Stimulated activated CD8-positive, alpha-beta memory T cell treated with anti-CD3 and anti-CD28 coated beads, Interleukin-4, amount 100 ng/mL, for 1 hour (primary cell): Measurements from ENCODE around the gene C2CD3.

Source experiments
- DNase-seq, 2 donors: peaks; one replicate each; pipeline ENCODE4 v3.0.0-alpha.2; 2020; ENCODE audit warnings: low read depth in 2 of 2, low spot score in 1 of 2

C2CD3 gene, protein sequence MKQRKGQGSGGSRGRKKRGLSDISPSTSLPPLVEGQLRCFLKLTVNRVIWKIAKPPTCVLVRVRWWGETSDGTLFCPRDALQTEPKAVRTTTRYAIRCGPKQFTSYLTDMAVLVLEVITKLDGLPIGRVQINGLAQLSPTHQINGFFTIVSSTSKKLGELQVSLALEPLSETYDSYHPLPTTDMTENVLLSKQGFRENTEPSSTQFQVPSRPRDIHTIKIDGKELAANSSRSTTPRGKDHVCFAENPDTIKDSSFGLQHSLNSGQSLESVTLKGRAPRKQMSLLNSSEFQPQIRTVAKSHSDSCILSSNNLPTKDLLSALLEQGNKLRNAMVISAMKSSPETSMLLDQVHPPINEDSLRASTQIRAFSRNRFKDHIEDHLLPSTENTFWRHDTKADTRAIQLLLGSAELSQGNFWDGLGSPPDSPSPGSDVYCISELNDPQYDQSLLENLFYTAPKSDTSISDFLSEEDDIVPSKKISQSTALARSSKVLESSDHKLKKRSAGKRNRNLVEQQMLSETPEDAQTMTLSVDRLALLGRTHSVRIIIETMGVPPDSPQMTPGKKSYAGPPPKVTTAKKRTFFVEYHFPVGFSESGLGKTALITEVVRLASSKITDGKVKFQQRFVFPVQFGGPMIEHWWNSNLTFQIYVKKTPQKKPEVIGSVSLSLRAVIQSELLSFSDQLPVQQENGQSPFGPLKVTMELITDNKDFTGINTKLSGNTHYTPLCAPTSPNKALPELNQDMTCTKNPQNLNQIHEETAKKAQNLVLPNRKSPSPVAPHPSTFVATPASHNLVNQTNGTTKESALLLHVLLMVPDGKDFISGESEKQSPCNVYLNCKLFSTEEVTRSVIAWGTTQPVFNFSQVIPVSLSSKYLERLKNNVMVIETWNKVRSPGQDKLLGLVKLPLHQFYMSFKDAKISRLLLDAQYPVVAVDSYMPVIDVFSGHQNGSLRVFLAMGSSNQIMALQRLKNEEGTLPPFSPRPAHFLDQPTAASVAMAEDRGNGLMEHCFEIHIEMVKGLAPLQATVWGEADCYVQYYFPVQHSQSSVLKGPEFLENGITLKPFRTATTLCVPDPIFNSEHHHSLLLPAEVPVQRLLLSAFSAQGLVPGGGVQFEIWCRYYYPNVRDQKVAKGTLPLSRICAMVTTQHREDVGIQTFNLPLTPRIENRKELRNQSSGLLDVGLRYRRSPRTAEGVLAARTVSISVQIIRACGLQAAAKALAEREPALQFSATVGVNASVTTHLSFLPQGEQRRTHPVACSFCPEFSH (N-terminal part only)

DNA sequence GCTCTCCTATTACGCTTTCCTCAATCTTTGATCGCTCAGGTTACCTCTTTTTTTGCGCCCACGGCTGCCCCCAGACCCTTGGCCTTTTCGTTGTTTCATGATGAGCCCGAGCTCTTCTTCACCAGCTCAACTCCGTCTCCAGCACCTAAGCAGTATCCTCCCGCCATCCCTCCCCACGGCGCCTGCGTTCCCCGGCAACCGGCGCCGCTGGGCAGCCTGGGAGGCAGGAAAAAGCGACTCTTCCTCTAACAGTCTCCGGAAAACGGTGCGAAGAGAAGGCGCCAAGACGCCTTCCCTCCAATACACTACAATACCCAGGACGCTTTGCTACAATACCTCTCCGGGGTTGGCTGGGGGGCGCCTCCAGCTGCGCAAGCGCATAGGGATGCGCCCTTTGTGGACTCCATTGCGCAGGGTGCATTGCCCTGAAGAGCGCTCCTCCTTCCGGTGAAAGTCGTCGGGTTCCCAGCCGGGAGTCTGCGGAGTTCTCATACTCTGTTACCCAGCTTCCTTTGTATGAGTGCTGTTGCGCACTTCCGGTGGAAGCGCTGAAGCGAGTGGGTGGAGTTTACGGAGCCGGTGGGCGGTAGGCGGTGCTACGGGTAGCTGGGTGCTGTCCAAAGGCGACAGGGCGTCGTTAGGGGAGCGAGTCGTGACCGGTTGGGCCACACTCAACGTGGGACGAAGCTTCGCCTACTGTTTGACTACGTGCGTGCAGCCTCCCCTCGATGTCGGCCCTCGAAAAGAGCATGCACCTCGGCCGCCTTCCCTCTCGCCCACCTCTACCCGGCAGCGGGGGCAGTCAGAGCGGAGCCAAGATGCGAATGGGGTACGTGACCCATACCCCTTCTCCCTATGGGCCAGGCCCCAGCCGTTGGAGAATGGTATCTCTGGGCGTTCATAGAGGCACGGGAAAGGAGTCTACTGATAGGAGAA is at the start of gene C2CD3, which contains the start of gene PPME1:
Gene C2CD3, minus strand, starts transcription at position 309 of the 936 bp plus-strand sequence. Its CDS starts 210 bp downstream, at position 99.
Gene PPME1, plus strand, starts transcription at position 596 of the 936 bp plus-strand sequence. Its CDS starts 133 bp downstream, at position 729.
- peak; percentile 89 to 95 for DNase-seq

DNA sequence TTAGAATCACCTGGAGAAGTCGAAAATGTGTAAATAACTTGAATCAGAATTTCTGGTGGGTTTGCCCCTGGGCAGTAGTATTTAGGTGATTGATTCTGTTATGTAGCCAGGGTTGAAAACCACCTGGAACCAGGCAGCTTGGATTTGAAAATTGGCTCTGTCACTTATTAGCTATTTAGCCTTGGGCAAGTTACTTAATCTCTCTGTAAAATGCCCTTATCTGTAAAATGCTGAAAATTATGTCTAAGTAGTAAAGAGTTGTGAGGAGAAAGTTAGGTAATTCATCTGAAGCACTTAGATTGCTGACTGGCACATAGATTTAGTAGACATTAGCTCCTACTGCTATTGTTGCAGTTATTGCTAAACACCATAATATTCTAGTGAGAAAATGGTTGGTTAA is 49.6 kb upstream of the C2CD3 start:
- no peak for DNase-seq

DNA sequence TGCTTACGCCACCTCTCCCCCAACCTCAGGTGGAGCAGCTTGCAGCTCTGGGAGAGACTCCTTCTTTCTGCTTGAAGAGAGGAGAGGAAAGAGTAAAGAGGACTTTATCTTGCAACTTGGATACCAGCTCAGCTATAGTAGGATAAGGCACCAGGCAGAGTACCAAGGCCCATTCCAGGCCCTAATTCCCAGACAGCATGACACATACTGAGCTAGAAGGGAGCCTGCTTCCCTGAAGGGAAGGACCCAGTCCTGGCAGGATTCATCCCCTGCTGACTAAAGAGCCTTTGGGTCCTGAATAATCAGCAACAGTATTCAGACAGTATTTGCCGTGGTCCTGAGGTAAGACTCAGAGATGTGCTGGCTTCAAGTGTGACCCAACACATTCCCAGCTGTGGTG is 41.7 kb upstream of the C2CD3 start:
- no peak for DNase-seq

DNA sequence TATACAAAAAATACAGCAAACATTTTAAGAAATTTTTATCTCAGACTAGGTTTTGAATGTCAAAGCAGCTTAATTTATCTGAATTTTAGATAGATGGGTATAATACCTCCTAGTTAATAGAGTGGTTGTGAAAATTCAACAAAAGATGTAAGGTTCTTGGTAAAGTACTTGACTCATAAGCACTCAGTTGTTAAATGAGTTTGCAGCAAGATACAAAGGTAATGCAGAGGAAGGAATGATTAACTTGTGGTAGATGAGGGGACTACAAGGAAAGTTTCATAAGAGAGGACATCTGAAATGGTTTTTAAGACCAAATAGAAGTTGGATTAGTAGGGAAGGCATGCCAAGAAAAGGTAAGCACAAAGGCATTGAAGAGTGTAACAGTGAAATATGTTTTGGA is 37.7 kb upstream of the C2CD3 start:
- DNase-seq: no peak

DNA sequence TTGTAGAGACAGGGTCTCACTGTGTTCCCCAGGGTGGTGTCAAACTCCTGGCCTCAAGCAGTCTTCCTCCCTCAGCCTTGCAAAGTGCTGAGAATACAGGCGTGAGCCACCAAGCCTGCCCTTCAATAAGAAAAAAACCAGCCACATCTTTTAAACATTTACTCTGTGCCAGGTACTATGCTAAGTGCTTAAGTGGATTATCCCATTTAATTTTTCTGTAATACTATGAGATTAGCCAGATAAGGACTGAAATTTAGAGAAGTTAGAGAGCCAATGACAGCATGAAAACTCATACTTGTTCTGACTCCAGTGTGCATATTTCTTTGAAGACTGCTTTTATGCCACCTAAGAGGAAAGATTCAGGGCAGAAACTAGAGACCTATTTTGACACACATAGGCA is 35.9 kb upstream of the C2CD3 start:
- no peak for DNase-seq

DNA sequence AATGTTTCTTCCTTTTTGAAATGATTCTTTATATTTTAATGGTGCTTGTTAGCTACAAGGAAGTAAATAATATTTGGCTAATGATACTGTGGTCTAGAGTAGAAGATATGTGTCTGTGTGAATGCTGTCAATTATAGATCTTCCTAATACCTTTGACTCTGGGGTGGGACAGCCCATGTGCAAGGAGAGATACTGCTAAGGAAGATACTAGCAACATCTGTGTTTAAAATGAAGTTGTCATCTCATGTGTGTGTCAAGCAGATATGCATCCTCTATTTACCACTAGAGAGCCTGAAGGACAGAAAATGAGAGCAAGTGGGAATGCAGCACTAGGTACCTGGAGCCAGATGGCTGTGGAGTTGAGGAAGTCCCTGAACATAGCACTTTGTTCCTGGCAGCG is 34.4 kb upstream of the C2CD3 start:
- DNase-seq: no peak

DNA sequence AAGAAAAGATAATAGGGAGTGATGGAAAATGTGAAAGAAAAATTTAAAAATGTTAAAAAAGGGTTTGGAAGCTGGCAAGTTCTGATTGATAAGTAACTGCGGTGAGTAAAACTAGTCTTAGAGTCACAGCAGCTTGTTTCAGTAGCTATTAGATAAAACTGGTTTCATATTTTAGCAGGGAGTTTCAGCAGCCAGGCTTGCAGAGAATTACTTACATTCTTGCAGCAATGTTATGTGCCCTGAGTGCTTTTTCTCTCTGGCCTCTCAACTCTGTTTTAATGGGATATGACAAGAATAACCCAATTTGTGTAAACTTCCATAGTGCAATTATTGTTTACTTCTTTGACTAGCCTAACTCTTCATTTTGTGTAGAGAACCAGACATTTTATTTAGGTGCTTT is 33.9 kb upstream of the C2CD3 start:
- DNase-seq: no peak

DNA sequence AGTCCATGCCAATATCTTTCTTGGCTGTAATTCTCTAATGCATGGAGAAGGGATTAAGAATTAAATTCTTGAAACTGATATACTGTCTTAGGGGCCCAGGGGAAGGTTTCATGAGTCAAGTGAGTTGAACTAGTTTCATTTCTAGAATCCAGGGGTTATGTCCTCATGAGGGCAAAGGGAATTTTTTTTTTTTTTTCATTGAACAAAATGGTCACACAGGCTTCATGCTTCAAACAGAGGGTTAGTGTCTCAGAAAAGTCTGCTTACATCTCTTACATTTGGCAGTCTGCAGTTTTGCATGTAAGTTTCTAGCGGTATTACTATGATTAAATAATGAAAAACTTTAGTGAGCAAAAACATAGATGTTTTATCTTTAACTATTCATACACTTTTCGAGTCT is 33.2 kb upstream of the C2CD3 start:
- no peak for DNase-seq

DNA sequence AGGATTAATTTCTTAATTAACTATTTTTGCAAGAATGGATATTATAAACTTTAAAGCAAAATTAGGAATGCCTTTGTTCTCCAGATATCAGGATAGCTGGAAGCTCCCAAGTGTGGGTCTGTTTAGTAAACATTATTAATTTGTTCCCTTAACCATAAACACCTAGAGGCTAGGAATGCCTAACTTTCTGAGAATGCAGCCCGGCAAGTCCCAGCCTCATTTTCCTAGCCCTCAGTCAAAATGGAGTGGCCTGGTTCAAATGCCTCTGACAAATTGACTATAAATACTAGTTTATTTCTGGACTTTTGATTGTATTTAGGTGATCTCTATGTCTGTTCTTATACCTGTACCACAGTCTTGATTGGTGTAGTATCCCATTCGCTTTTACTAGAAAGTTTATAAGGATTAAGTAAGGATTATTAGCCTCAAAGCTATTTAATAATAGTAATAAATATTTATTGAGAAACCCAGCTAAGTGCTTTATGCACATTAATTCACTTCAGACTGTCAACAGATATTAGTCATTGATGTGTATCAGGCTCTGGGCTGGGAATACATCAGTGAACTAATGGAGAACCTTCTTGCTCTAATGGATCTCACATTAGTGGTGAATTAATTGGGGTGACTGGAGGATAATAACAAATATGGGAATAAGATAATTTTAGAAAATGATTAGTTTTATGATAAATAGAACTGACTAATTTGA is 26.1 kb upstream of the C2CD3 start:
- no peak for DNase-seq

DNA sequence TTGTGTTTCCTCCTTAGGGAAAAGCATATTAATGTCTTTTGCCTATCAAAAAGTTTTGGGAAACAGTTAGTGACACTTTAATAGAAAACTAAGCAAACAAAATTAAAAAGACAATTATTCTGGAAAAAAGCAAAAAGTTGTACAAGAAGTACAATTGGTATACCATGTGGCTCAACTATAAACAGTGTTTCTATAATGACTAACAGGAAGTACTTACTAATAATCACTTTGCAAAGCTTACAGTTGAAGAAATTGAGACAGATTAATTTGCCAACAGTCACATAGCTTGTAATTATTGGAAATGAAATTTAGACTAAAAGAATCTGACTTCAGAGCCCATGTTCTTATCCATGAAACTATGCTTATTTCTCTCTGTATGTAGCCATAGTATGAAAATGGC is 25.0 kb upstream of the C2CD3 start:
- DNase-seq: no peak

DNA sequence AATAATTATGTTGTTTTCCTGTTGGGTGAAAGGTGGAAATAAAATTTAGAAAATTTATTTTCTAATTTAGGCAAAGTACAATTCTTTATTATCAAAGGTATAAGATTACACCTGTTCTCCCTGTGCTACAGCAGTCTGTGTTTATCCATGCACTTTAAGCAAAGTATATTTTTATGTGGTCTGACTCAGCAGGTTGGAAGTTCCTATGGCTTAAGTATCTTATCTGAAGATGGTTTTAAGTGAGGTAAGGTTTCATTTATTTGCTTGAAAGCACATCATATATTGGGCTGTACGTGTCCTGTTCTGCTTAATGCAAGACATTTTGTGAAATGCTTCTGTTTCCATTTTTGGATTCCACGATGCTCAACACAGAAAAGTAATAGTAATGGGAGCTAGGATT is 14.9 kb upstream of the C2CD3 start:
- no peak for DNase-seq

DNA sequence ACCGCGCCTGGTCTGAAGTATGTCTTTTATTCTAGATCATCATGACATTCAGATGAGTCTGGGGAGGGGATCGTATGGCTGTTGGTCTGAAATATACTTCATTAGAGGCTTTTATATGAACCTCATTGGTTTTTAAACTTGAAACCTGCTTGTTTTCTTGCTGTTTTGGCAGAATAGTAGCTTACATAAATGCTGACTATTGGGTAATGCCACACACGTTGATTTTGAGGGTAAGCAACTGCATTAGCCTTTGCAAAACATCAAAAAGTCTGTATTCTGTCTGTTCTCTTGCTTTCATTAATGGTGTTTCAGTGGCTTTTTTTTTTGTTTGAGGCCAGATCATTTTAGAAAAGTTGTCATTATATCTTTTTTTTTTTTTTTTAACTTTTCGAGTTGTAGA is 14.5 kb upstream of the C2CD3 start:
- DNase-seq: no peak

DNA sequence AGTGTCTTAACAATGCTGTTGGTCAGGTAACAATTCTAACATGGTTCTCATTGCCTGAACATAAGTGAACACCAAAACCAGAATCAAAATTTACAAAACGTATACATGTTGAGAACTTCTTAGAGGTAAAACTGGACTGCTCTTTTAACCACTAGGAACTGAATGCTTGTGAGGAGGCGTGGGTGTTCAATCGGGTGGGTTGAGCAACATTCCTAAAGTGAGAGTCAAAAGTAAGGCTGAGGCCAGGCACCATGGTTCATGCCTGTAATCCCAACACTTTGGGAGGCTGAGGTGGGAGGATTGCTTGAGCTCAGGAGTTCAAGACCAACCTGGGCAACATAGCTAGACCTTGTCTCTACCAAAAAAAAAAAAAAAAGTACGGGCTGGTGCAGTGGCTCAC is 11.8 kb upstream of the C2CD3 start:
- no peak for DNase-seq

DNA sequence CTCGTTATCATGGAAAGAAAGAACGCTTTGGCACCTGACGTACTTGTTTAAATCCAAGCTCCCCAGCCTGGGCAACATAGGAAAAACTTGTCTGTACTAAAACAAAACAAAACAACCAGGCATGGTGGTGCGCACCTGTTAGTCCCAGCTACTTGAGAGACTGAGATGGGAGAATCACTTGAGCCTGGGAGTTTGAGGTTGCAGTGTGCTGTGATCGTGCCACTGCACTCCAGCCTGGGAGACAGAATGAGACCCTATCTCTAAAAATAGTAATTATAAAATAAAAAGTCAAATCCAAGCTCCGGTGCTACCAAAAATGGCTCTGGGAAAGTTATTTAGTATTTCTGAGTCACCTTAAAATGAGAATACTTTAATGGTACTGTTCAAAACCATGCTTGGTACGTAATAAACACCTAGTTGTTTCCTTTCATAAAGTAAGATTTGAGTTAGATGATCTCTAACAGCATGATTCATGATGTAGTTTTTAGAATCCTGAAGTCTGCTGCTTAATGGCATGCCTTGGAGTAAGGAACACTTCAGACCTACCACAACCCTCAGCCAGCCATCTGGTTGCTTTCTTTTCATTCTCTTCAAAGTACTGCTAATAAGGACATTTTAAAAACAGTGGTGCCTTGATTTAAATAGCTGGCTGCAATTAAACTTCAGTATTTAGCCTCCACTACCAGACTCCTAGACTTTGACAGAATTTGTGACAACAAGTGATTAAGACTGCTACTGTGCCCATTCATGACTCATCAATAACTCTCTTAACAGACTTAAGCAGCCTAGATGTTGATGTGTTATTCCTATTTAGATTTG is 8.6 kb upstream of the C2CD3 start:
- no peak for DNase-seq

DNA sequence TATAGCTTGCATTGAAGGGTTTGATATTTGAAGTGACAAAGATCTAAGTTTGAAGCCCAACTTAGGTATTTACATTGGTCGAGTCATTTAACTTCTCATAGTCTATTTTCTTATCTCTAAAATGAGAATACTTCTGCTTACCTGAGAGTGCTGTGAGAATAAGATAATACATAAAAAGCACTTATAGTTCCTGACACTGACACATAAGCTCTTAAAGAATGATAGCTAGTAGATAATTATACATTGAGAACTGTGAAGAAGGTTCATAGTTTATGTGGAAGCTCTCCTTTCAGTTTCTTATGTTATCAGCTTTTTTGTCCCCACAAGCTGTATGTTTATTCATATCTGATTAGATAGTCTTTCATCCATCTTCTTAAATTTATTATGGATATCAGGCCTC is 5.1 kb upstream of the C2CD3 start:
- DNase-seq: no peak

DNA sequence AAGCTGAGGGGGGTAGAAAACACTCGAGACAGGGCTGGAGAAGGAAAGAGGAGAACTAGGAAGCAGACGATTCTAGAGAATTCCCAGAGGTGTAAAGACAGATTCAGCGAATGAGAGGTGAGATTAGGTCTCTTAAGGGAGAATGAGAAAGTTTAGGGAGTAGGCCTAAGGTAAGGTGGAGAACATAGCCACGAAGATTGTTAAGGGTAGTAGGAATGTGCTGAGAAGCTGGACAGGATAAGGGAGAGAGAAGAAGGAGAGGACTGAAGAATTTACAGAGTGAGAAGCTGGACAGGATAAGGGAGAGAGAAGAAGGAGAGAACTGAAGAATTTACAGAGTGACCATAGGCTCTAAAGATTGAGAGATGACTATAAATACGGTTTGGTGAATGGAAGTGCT is 1.2 kb upstream of the C2CD3 start:
- DNase-seq: no peak

DNA sequence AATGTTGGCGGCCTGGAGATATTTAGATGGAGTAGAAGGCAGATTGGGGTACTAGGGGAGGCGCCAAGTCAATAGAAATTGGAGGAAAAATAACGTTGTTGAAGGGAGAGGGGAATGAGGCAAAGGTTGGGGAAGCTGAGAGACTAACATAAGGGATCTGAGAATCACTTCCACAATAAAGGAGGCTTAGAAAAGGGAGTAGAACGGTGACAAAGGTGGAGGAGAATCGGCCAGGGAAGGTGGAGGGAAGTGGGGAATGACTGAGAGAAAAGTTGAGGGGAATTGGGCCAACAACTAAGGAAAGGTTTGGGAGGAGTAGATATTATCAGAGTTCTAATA is 797 bp upstream of the C2CD3 start:
- no peak for DNase-seq

DNA sequence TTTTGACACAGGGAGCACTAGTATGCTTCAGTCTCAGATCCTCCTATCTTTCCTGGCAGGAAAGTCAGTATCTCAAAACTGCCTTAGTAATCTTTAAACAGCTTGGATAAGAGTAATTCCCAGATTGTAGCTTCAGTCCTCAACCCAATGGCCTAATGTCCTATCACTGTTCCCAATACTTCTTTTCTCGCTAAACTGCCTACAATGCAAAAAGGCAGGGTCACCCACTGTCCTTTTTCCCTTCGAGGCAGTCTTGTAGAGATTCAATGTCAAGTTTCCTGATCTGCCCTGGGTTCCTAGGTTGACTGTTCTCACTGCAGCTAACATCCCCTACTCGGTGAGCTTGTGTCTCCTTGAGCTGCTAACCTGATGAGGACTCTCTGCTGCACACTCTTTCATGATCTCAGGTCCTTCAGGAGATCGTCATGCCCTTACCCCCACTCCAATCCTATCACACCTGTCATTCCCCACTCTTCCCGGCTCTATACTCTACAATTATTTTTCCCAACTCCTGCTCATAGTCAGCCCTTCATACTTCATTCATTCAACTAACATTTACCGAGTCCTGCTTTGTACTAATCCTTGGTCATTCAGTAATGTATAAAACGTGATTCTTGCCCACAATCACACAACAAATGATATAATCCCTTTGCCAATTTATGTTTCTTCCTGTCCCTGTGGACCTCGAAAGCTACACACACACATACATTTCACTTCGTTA is 904 bp downstream of the C2CD3 start:
- DNase-seq: no peak
